GM23338 (cell line): ENCODE measurements around the gene SGCD. TPM values are rescaled to one million over a fixed set of nuclear protein-coding genes. Genes with fewer than 3 reads are reported as not detected.

Experiments
- ATAC-seq: fragments of 200-7000 bp; cut with Tn5 transposase; 3 replicates; pipeline ENCODE4 v1.9.1; 2020
- DNase-seq: peaks from one replicate; pipeline ENCODE4 v3.0.0-alpha.2; 2015; ENCODE audit warnings: low spot score
- H2AFZ ChIP-seq: fragments of 200-600 bp; sonication (generic); 2 replicates; pipeline ENCODE4 v1.8.0; 2016; ENCODE audit warnings: antibody characterized with exemption, mild to moderate bottlenecking, moderate library complexity
- H3F3A ChIP-seq: fragments of 200-600 bp; sonication (generic); replicated peaks from 2 replicates; pipeline ENCODE4 v1.8.0; 2017; ENCODE audit warnings: antibody characterized with exemption, mixed run types, low read depth
- H3K27ac ChIP-seq: fragments of 200-600 bp; sonication (generic); 2 replicates; pipeline ENCODE4 v1.6.1; 2016; ENCODE audit warnings: low read depth
- H3K27me3 ChIP-seq: fragments of 200-600 bp; sonication (generic); 2 replicates; pipeline ENCODE4 v1.8.0; 2016; ENCODE audit warnings: mild to moderate bottlenecking, mixed run types, moderate library complexity; ENCODE audit not compliant: insufficient read depth
- H3K36me3 ChIP-seq: fragments of 200-600 bp; sonication (generic); 2 replicates; pipeline ENCODE4 v1.8.0; 2016; ENCODE audit warnings: mild to moderate bottlenecking; ENCODE audit not compliant: insufficient read depth
- H3K4me1 ChIP-seq: fragments of 200-600 bp; sonication (generic); 2 replicates; pipeline ENCODE4 v1.8.0; 2016; ENCODE audit warnings: mild to moderate bottlenecking, moderate library complexity; ENCODE audit not compliant: insufficient read depth
- H3K4me2 ChIP-seq: fragments of 200-600 bp; sonication (generic); 2 replicates; pipeline ENCODE4 v1.7.1; 2017; ENCODE audit warnings: mixed run types
- H3K4me3 ChIP-seq: fragments of 200-600 bp; sonication (generic); 2 replicates; pipeline ENCODE4 v1.6.1; 2016; ENCODE audit warnings: mixed run types
- H3K79me2 ChIP-seq: fragments of 200-600 bp; sonication (generic); replicated peaks from 2 replicates; pipeline ENCODE4 v1.8.0; 2017; ENCODE audit warnings: mild to moderate bottlenecking; ENCODE audit not compliant: insufficient read depth
- H3K9me2 ChIP-seq: fragments of 200-600 bp; sonication (generic); 2 replicates; pipeline ENCODE4 v1.8.0; 2017; ENCODE audit not compliant: insufficient read depth
- H4K20me1 ChIP-seq: fragments of 200-600 bp; sonication (generic); replicated peaks from 2 replicates; pipeline ENCODE4 v1.8.0; 2017; ENCODE audit warnings: mild to moderate bottlenecking; ENCODE audit not compliant: insufficient read depth
- H3K27ac Mint-ChIP-seq: 2 replicates; pipeline ENCODE4 v1.8.0; 2020; ENCODE audit warnings: inconsistent platforms, mild to moderate bottlenecking, moderate library complexity, mixed read lengths
- H3K27me3 Mint-ChIP-seq: 3 replicates; pipeline ENCODE4 v1.8.0; 2022; ENCODE audit warnings: low read depth, mild to moderate bottlenecking, moderate library complexity, mixed read lengths, inconsistent platforms; ENCODE audit not compliant: insufficient read depth, poor library complexity
- H3K36me3 Mint-ChIP-seq: 3 replicates; pipeline ENCODE4 v1.8.0; 2021; ENCODE audit warnings: low read depth, mild to moderate bottlenecking, inconsistent platforms, moderate library complexity, mixed read lengths
- H3K4me1 Mint-ChIP-seq: 3 replicates; pipeline ENCODE4 v1.8.0; 2020; ENCODE audit warnings: mild to moderate bottlenecking, inconsistent platforms, mixed read lengths
- H3K4me3 Mint-ChIP-seq: 3 replicates; pipeline ENCODE4 v1.8.0; 2021; ENCODE audit warnings: moderate library complexity, mild to moderate bottlenecking, inconsistent platforms, mixed read lengths
- H3K9me3 Mint-ChIP-seq: 3 replicates; pipeline ENCODE4 v1.8.0; 2020; ENCODE audit warnings: moderate library complexity, mild to moderate bottlenecking, inconsistent platforms, mixed read lengths
- EZH2 ChIP-seq: fragments of 200-600 bp; sonication (generic); IDR thresholded peaks from one replicate; pipeline ENCODE4 v1.8.0; 2017; ENCODE audit warnings: antibody characterized with exemption, mild to moderate bottlenecking, low read depth; ENCODE audit not compliant: unreplicated experiment
- JUNB ChIP-seq: IDR thresholded peaks from one replicate; pipeline ENCODE4 v1.6.1; 2016; ENCODE audit warnings: antibody characterized with exemption; ENCODE audit not compliant: unreplicated experiment
- NANOG ChIP-seq: IDR thresholded peaks from 2 replicates; pipeline ENCODE4 v1.6.1; 2016; ENCODE audit warnings: antibody characterized with exemption, borderline replicate concordance
- POLR2AphosphoS5 ChIP-seq: IDR thresholded peaks from 2 replicates; pipeline ENCODE4 v1.6.1; 2016; ENCODE audit warnings: antibody characterized with exemption, low read depth
- ZNF114 ChIP-seq: fragments of 250-450 bp; sonication (Bioruptor Pico); IDR thresholded peaks from 2 replicates; pipeline ENCODE4 v1.5.0; 2020; ENCODE audit warnings: mild to moderate bottlenecking, moderate library complexity
- polyA plus RNA-seq: library from polyadenylated mRNA; unstranded; fragments of >200 nt; fragmentation: Nextera tagmentation; extraction: Ambion mirVana; gene quantifications from 2 replicates; pipeline ENCODE4 v1.2.1, GENCODE V29; 2016
- total RNA-seq: library from RNA; depleted of rRNA; stranded (reverse); fragments of >200 nt; shearing (Covaris generic); gene quantifications from 2 replicates; pipeline ENCODE4 v1.2.3, GENCODE V29; 2014
- TF ChIP-seq, protein P1 (sequence below): IDR thresholded peaks from one replicate; pipeline ENCODE4 v1.6.1; 2018; ENCODE audit warnings: antibody characterized with exemption; ENCODE audit not compliant: unreplicated experiment
- TF ChIP-seq, protein P2 (sequence below), 2 experiments: fragments of 200-600 bp in 1 of 2; sonication (generic) in 1 of 2; conservative IDR thresholded peaks; 2 replicates each; pipeline versions ENCODE4 v1.5.1 to v1.6.1; 2016 to 2017; ENCODE audit warnings: antibody characterized with exemption in 2 of 2, low read depth in 2 of 2, mild to moderate bottlenecking in 2 of 2, moderate library complexity in 1 of 2
- TF ChIP-seq, protein P3 (sequence below): IDR thresholded peaks from 2 replicates; pipeline ENCODE4 v1.6.1; 2016; ENCODE audit warnings: antibody characterized with exemption

The SGCD gene
- total and polyA plus RNA-seq, 2 experiments from 2014 or later, result 0.03 to 0.05 TPM

- TF ChIP-seq, protein P1, sequence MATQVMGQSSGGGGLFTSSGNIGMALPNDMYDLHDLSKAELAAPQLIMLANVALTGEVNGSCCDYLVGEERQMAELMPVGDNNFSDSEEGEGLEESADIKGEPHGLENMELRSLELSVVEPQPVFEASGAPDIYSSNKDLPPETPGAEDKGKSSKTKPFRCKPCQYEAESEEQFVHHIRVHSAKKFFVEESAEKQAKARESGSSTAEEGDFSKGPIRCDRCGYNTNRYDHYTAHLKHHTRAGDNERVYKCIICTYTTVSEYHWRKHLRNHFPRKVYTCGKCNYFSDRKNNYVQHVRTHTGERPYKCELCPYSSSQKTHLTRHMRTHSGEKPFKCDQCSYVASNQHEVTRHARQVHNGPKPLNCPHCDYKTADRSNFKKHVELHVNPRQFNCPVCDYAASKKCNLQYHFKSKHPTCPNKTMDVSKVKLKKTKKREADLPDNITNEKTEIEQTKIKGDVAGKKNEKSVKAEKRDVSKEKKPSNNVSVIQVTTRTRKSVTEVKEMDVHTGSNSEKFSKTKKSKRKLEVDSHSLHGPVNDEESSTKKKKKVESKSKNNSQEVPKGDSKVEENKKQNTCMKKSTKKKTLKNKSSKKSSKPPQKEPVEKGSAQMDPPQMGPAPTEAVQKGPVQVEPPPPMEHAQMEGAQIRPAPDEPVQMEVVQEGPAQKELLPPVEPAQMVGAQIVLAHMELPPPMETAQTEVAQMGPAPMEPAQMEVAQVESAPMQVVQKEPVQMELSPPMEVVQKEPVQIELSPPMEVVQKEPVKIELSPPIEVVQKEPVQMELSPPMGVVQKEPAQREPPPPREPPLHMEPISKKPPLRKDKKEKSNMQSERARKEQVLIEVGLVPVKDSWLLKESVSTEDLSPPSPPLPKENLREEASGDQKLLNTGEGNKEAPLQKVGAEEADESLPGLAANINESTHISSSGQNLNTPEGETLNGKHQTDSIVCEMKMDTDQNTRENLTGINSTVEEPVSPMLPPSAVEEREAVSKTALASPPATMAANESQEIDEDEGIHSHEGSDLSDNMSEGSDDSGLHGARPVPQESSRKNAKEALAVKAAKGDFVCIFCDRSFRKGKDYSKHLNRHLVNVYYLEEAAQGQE, result no peak
Measured at GRCh38 chr5:156640691-156641241, 313.8 kb downstream of the SGCD start (continued).

DNA sequence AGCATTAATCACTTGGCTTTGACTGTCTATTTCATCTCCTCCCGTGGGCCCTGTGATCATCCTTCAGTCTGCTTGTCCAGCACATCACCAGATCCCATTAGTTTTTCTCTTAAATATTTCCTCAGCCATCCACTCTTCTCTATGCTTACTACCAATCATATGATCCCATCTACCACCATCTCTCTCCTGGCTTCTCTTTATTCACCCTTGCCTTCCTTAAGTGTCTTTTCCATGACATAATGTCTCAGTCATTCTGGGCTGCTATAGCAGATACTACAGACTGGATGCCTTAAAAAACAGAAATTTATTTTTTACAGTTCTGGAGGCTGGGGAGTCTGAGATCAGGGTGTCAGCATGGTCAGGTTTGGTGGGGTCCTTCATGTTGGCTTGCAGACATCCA, 314.7 kb downstream of the SGCD start:
- DNase-seq, result no peak
- no peak overlapping the region for H3K4me2 ChIP-seq

GRCh38 chr5:156647034-156647451, 320.1 kb downstream of the SGCD start:
- Histone ChIP-seq H3K27me3 (no peaks in the 10 kb centered on the region), H3F3A (no peaks in the 10 kb centered on the region), H3K4me2 (no peak overlapping the region), H3K9me2 (0 out of 2 replicates have a peak, but pooled peaks cover 4% of the 10 kb centered on the region), H3K4me3 (no peak overlapping the region), H4K20me1 (no peaks in the 10 kb centered on the region), H3K36me3 (no peaks in the 10 kb centered on the region), H3K27ac (no peak overlapping the region), H3K79me2 (no peaks in the 10 kb centered on the region), H3K4me1 (0 out of 2 replicates have a peak, but pooled peaks cover 8% of the 10 kb centered on the region), H2AFZ (peak overlapping the region; percentile 80; the same call in 1 of the 2 replicates)
- DNase-seq (no peak), ATAC-seq (no peak)
- peaks cover 1% of the 10 kb centered on the region for H3K27me3 Mint-ChIP-seq
- H3K36me3 Mint-ChIP-seq, result no peaks in the 10 kb centered on the region
- peaks cover 6% of the 10 kb centered on the region; the same call in 2 of the 3 replicates for H3K4me1 Mint-ChIP-seq
- no peak for TF ChIP-seq POLR2AphosphoS5
- no peak for TF ChIP-seq JUNB
- TF ChIP-seq, protein P2, sequence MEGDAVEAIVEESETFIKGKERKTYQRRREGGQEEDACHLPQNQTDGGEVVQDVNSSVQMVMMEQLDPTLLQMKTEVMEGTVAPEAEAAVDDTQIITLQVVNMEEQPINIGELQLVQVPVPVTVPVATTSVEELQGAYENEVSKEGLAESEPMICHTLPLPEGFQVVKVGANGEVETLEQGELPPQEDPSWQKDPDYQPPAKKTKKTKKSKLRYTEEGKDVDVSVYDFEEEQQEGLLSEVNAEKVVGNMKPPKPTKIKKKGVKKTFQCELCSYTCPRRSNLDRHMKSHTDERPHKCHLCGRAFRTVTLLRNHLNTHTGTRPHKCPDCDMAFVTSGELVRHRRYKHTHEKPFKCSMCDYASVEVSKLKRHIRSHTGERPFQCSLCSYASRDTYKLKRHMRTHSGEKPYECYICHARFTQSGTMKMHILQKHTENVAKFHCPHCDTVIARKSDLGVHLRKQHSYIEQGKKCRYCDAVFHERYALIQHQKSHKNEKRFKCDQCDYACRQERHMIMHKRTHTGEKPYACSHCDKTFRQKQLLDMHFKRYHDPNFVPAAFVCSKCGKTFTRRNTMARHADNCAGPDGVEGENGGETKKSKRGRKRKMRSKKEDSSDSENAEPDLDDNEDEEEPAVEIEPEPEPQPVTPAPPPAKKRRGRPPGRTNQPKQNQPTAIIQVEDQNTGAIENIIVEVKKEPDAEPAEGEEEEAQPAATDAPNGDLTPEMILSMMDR (conservative IDR thresholded peaks at IDR 0.05; ENCODE audit: low read depth in 2 of 2), result no peak
- TF ChIP-seq, protein P3, sequence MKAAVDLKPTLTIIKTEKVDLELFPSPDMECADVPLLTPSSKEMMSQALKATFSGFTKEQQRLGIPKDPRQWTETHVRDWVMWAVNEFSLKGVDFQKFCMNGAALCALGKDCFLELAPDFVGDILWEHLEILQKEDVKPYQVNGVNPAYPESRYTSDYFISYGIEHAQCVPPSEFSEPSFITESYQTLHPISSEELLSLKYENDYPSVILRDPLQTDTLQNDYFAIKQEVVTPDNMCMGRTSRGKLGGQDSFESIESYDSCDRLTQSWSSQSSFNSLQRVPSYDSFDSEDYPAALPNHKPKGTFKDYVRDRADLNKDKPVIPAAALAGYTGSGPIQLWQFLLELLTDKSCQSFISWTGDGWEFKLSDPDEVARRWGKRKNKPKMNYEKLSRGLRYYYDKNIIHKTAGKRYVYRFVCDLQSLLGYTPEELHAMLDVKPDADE, result no peak
- no peak for TF ChIP-seq ZNF114 (CRISPR knock-in tag)
- TF ChIP-seq EZH2, result no peak
- no peak overlapping the region for H3K4me3 Mint-ChIP-seq
- H3K9me3 Mint-ChIP-seq, result no peaks in the 10 kb centered on the region
- H3K27ac Mint-ChIP-seq, result no peak overlapping the region

More for the DNA sequence above, 314.7 kb downstream of the SGCD start:
- Histone ChIP-seq H3K4me3 (no peak overlapping the region), H4K20me1 (no peaks in the 10 kb centered on the region), H3K4me1 (no peaks in the 10 kb centered on the region), H2AFZ (no peak overlapping the region), H3F3A (no peaks in the 10 kb centered on the region), H3K27me3 (no peaks in the 10 kb centered on the region), H3K79me2 (no peaks in the 10 kb centered on the region), H3K36me3 (no peaks in the 10 kb centered on the region), H3K27ac (no peak overlapping the region), H3K9me2 (0 out of 2 replicates have a peak, but pooled peaks cover 10% of the 10 kb centered on the region)
- no peak for ATAC-seq
- Mint-ChIP-seq H3K27me3 (peaks cover 1% of the 10 kb centered on the region), H3K4me3 (no peak overlapping the region), H3K27ac (no peak overlapping the region; the same call in 1 of the 2 replicates), H3K9me3 (no peaks in the 10 kb centered on the region), H3K4me1 (no peaks in the 10 kb centered on the region), H3K36me3 (no peaks in the 10 kb centered on the region)
- TF ChIP-seq NANOG (no peak), ZNF114 (CRISPR knock-in tag) (no peak)
- TF ChIP-seq, protein P3, result no peak
